Measurements from ENCODE around the gene MAGOH. TPM values are rescaled to one million over a fixed set of nuclear protein-coding genes. Genes with fewer than 3 reads are reported as not detected.

MAGOH gene
- total and polyA plus RNA-seq, 9 of the 15 experiments (the other 6 are each of a cell fraction or from before 2014, with no cell fraction given) = 102 to 342 (median 135) TPM

DNA sequence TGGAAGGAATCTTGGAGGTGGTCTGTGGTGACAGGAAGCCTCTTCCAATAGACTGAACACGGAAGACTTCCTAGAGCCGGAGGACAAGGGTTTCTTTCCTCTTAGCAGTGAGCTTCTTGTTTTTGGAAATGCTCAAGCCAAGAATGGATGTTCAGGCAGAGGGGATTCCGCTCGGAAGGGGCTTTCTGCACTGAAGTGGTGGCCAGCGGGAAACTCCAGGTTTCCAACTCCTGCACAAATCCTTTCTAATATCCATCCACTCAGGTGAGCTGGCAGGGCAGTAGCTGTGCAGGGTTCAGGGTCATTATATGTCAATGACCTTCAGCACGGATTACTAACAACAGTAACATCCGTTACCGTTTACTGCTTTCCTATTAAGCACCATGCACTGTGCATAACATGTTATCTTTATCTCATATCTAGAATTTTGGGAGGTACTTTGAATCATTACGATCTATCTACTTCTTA lies 42.3 kb downstream of the MAGOH start:
- ATAC-seq (peak; percentile 6; the same call in 1 of the 3 replicates), DNase-seq (ENCODE audit: extremely low read depth in 1 of 4, low spot score in 3 of 4) (peak in 1 of 4 experiments; percentile 25), FAIRE-seq (peak; percentile 42)
- Histone ChIP-seq H3K4me3 (peak overlapping the region; percentile 94), H3K4me1 (replicated peaks in 1 of 2; ENCODE audit: control insufficient read depth in 2 of 2, insufficient read depth in 2 of 2, low read length in 2 of 2) (peaks cover 16 to 21% of the 10 kb centered on the region in 2 experiments), H3K79me2 (ENCODE audit: control insufficient read depth, insufficient read depth, low read length) (peaks cover 17% of the 10 kb centered on the region), H3K9me3 (replicated peaks; ENCODE audit: control insufficient read depth, insufficient read depth, low read depth, low read length) (no peaks in the 10 kb centered on the region), H2AFZ (ENCODE audit: low read depth, low read length) (peak overlapping the region; percentile 90), H3K27ac (ENCODE audit: extremely low read depth, low read depth, low read length) (peak overlapping the region; percentile 90), H3K36me3 (ENCODE audit: control insufficient read depth, insufficient read depth, low read length) (0 out of 3 replicates have a peak, but pooled peaks cover 6% of the 10 kb centered on the region), H3K9ac (ENCODE audit: insufficient read depth in 1 of 2, low read depth in 2 of 2, low read length in 2 of 2) (peak overlapping the region in 1 of 2 experiments; percentile 93; a peak in 3 of 4 replicates), H3K9me1 (ENCODE audit: control insufficient read depth, insufficient read depth, low read length) (no peaks in the 10 kb centered on the region), H4K20me1 (replicated peaks; ENCODE audit: control insufficient read depth, insufficient read depth, low read length) (no peaks in the 10 kb centered on the region), H3K27me3 (ENCODE audit: control insufficient read depth in 2 of 2, insufficient read depth in 2 of 2, low read length in 2 of 2) (no peaks in the 10 kb centered on the region), H3K4me2 (ENCODE audit: insufficient read depth, low read length) (peak overlapping the region; percentile 96)
- ChIA-PET POLR2A (interaction anchor here (0.8 to 2.0 kb wide), 6 partner anchors 10 to 130 kb away, joined by 3 to 13 read pairs (median 4); no protein-coding TSS in a partner anchor), CTCF (ENCODE audit: low intra/inter-chr PET ratio) (no interaction called here)
- 35% methylated on average over 9 of the region's 9 CpGs for WGBS (ENCODE audit: insufficient coverage, low coverage, missing lambda C conversion rate)
- BruUV-seq (replicated peaks) = no TSS peak
- in situ Hi-C loops (cut with MboI) (loop anchor here (25.0 kb wide), 1 partner anchor 284 kb away; the partner anchor contains the start of gene ECHDC2), intact Hi-C loops (cut with micrococcal nuclease) (loop anchor here (10.0 kb wide), 1 partner anchor 199 kb away; no protein-coding TSS in a partner anchor)
- TF ChIP-seq ZNF197 (CRISPR knock-in tag; IDR thresholded peaks at IDR 0.05; ENCODE audit: low read depth) = no peak
- no peak for TF ChIP-seq XRCC4 (IDR thresholded peaks at IDR 0.05; ENCODE audit: extremely low read depth, insufficient read depth, insufficient read length)
- TF ChIP-seq SLC30A9 (CRISPR knock-in tag; IDR thresholded peaks at IDR 0.05) = no peak
- TF ChIP-seq FIP1L1 (IDR thresholded peaks at IDR 0.05; ENCODE audit: low read depth, low read length, poor library complexity, severe bottlenecking) = no peak
- no peak for TF ChIP-seq ZNF146 (CRISPR knock-in tag; IDR thresholded peaks at IDR 0.05; ENCODE audit: unreplicated experiment)
- no peak for TF ChIP-seq SMARCA5 (IDR thresholded peaks at IDR 0.05)
- TF ChIP-seq ZNF785 (CRISPR knock-in tag; IDR thresholded peaks at IDR 0.05) = no peak
- TF ChIP-seq, protein P1, sequence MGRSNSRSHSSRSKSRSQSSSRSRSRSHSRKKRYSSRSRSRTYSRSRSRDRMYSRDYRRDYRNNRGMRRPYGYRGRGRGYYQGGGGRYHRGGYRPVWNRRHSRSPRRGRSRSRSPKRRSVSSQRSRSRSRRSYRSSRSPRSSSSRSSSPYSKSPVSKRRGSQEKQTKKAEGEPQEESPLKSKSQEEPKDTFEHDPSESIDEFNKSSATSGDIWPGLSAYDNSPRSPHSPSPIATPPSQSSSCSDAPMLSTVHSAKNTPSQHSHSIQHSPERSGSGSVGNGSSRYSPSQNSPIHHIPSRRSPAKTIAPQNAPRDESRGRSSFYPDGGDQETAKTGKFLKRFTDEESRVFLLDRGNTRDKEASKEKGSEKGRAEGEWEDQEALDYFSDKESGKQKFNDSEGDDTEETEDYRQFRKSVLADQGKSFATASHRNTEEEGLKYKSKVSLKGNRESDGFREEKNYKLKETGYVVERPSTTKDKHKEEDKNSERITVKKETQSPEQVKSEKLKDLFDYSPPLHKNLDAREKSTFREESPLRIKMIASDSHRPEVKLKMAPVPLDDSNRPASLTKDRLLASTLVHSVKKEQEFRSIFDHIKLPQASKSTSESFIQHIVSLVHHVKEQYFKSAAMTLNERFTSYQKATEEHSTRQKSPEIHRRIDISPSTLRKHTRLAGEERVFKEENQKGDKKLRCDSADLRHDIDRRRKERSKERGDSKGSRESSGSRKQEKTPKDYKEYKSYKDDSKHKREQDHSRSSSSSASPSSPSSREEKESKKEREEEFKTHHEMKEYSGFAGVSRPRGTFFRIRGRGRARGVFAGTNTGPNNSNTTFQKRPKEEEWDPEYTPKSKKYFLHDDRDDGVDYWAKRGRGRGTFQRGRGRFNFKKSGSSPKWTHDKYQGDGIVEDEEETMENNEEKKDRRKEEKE (IDR thresholded peaks at IDR 0.05; ENCODE audit: borderline replicate concordance in 1 of 2, control insufficient read depth in 1 of 2, low read depth in 2 of 2, low read length in 1 of 2) = no peak
- no peak for TF ChIP-seq CHD1 (IDR thresholded peaks at IDR 0.05; ENCODE audit: low read length)
- TF ChIP-seq, protein P2, sequence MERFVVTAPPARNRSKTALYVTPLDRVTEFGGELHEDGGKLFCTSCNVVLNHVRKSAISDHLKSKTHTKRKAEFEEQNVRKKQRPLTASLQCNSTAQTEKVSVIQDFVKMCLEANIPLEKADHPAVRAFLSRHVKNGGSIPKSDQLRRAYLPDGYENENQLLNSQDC (CRISPR knock-in tag; IDR thresholded peaks at IDR 0.05) = no peak
- no peak for TF ChIP-seq MTA2 (IDR thresholded peaks at IDR 0.05; ENCODE audit: low read depth)
- no peak for TF ChIP-seq HNRNPK (IDR thresholded peaks at IDR 0.05; ENCODE audit: low read depth, low read length, poor library complexity, severe bottlenecking)
- TF ChIP-seq, protein P3, sequence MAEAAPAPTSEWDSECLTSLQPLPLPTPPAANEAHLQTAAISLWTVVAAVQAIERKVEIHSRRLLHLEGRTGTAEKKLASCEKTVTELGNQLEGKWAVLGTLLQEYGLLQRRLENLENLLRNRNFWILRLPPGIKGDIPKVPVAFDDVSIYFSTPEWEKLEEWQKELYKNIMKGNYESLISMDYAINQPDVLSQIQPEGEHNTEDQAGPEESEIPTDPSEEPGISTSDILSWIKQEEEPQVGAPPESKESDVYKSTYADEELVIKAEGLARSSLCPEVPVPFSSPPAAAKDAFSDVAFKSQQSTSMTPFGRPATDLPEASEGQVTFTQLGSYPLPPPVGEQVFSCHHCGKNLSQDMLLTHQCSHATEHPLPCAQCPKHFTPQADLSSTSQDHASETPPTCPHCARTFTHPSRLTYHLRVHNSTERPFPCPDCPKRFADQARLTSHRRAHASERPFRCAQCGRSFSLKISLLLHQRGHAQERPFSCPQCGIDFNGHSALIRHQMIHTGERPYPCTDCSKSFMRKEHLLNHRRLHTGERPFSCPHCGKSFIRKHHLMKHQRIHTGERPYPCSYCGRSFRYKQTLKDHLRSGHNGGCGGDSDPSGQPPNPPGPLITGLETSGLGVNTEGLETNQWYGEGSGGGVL (CRISPR knock-in tag; IDR thresholded peaks at IDR 0.05) = no peak
- no peak for TF ChIP-seq HIVEP1 (CRISPR knock-in tag; IDR thresholded peaks at IDR 0.05)
- TF ChIP-seq ZNF184 (CRISPR knock-in tag; IDR thresholded peaks at IDR 0.05) = no peak
- peak; percentile 34; the same call in 1 of the 2 replicates for TF ChIP-seq ELF2 (CRISPR knock-in tag; IDR thresholded peaks at IDR 0.05)
- TF ChIP-seq NUFIP1 (IDR thresholded peaks at IDR 0.05; ENCODE audit: partially characterized antibody) = peak; percentile 51
- TF ChIP-seq RAD21 (CRISPR knock-in tag; conservative IDR thresholded peaks at IDR 0.05 in 1 of 2, IDR thresholded peaks at IDR 0.05 in 1 of 2) = no peak

All from K562 (cell line).